ENCODE measurements around the gene CYP11A1. TPM values are rescaled to one million over a fixed set of nuclear protein-coding genes. Genes with fewer than 3 reads are reported as not detected.

The CYP11A1 gene
- total and polyA plus RNA-seq, 10 of the 15 experiments (the other 5 are each of a cell fraction or from before 2014, with no cell fraction given) = 0.11 to 1.2 (median 0.23) TPM; not detected in 5

DNA sequence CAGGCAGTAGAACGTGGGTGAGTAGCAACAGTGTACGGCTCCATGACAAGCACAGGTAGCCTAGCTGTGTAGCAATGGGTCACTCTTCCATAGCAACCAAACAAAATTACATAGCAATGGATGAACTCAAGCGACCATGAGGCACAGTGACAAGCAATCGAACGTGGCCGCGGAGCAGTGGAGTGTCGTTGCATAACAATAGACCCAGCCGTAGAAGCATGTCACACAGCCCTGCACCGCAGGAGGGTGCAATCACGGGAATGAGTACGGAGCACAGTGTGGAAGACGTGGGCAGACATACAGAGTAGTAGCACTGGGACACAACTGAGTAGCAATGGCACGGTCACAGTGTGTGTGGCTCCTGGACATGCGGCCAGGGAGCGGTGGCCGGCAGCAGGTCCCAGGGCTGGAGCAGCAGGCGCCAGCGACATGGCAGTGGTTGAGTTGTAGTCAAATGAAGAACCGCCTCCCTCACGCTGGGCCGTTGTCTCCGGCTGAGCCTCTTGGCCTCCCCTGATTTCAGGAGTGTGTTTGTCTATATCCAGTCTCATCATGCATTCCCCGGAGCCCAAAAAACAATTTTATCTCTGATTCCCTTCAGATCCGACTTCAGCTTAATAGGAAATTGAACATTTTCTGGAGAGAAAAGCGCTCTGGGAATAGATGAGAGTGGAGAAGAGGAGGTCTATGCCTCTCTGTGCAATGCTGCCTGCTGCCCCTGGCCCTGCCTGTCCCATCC lies 67.2 kb downstream of the CYP11A1 start:
- Histone ChIP-seq H3K4me3 (no peak overlapping the region), H3K9ac (ENCODE audit: control insufficient read depth, insufficient read depth, low read length) (no peak overlapping the region), H3K4me1 (ENCODE audit: control insufficient read depth, insufficient read depth, low read length) (no peaks in the 10 kb centered on the region), H2AFZ (ENCODE audit: control insufficient read depth, low read depth, low read length) (no peak overlapping the region), H3K36me3 (ENCODE audit: control insufficient read depth in 2 of 2, insufficient read depth in 2 of 2, low read length in 1 of 2) (no peaks in the 10 kb centered on the region), H4K20me1 (ENCODE audit: control insufficient read depth, insufficient read depth) (no peaks in the 10 kb centered on the region), H3K9me3 (replicated peaks; ENCODE audit: control insufficient read depth, insufficient read depth, low read length) (no peaks in the 10 kb centered on the region), H3K27ac (ENCODE audit: control insufficient read depth, insufficient read depth) (no peak overlapping the region), H3K4me2 (ENCODE audit: control insufficient read depth, insufficient read depth) (no peak overlapping the region), H3K79me2 (ENCODE audit: control insufficient read depth, insufficient read depth, low read length) (no peaks in the 10 kb centered on the region), H3K27me3 (replicated peaks in 1 of 2; ENCODE audit: control insufficient read depth in 2 of 2, insufficient read depth in 2 of 2, low read length in 1 of 2) (peaks cover 2 to 14% of the 10 kb centered on the region in 2 experiments; a peak in 3 of 4 replicates)
- ATAC-seq = no peak
- ChIA-PET RAD21 (ENCODE audit: unreplicated experiment) (no interaction called here), CTCF (no interaction called here), SMC1A (ENCODE audit: uncharacterized antibody, unreplicated experiment) (no interaction called here), POLR2A (no interaction called here)
- in situ Hi-C loops (cut with MboI) = loop anchor here (10.0 kb wide), 1 partner anchor 335 kb away; no protein-coding TSS in a partner anchor
- intact Hi-C loops (cut with micrococcal nuclease; ENCODE audit: unreplicated experiment) = no loop called here
- BruUV-seq (replicated peaks) = no TSS peak
- TF ChIP-seq NFXL1 (IDR thresholded peaks at IDR 0.05; ENCODE audit: borderline replicate concordance) (no peak), POLR2AphosphoS5 (IDR thresholded peaks at IDR 0.05; ENCODE audit: low read length) (no peak), BMI1 (IDR thresholded peaks at IDR 0.05; ENCODE audit: borderline replicate concordance) (no peak), TAF1 (IDR thresholded peaks at IDR 0.05; ENCODE audit: borderline replicate concordance, low read depth, low read length) (no peak), NFIC (IDR thresholded peaks at IDR 0.05; ENCODE audit: low read depth, low read length) (no peak), SIX5 (IDR thresholded peaks at IDR 0.05; ENCODE audit: low read depth, low read length, severe bottlenecking) (no peak), MTA3 (IDR thresholded peaks at IDR 0.05; ENCODE audit: borderline replicate concordance, low read length) (no peak), EP300 (IDR thresholded peaks at IDR 0.05; ENCODE audit: borderline replicate concordance in 1 of 2, control insufficient read depth in 1 of 2, low read depth in 2 of 2, low read length in 2 of 2) (no peak), TCF7 (IDR thresholded peaks at IDR 0.05; ENCODE audit: borderline replicate concordance) (no peak), CBX5 (IDR thresholded peaks at IDR 0.05; ENCODE audit: low read depth) (no peak), CHD2 (IDR thresholded peaks at IDR 0.05; ENCODE audit: borderline replicate concordance, low read depth, low read length) (no peak)
- TF ChIP-seq, protein P1, sequence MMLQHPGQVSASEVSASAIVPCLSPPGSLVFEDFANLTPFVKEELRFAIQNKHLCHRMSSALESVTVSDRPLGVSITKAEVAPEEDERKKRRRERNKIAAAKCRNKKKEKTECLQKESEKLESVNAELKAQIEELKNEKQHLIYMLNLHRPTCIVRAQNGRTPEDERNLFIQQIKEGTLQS (IDR thresholded peaks at IDR 0.05; ENCODE audit: borderline replicate concordance, extremely low read depth, low read depth, low read length) = no peak
- TF ChIP-seq, protein P2, sequence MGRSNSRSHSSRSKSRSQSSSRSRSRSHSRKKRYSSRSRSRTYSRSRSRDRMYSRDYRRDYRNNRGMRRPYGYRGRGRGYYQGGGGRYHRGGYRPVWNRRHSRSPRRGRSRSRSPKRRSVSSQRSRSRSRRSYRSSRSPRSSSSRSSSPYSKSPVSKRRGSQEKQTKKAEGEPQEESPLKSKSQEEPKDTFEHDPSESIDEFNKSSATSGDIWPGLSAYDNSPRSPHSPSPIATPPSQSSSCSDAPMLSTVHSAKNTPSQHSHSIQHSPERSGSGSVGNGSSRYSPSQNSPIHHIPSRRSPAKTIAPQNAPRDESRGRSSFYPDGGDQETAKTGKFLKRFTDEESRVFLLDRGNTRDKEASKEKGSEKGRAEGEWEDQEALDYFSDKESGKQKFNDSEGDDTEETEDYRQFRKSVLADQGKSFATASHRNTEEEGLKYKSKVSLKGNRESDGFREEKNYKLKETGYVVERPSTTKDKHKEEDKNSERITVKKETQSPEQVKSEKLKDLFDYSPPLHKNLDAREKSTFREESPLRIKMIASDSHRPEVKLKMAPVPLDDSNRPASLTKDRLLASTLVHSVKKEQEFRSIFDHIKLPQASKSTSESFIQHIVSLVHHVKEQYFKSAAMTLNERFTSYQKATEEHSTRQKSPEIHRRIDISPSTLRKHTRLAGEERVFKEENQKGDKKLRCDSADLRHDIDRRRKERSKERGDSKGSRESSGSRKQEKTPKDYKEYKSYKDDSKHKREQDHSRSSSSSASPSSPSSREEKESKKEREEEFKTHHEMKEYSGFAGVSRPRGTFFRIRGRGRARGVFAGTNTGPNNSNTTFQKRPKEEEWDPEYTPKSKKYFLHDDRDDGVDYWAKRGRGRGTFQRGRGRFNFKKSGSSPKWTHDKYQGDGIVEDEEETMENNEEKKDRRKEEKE (IDR thresholded peaks at IDR 0.05) = no peak
- FAIRE-seq = no peak
- DNase-seq (ENCODE audit: low read depth, low spot score) = no peak
- 38% methylated on average over 26 of the region's 26 CpGs for WGBS (ENCODE audit: insufficient coverage, insufficient replicate concordance, low lambda C conversion rate, missing lambda C conversion rate)
